GM21360 (cell line): ENCODE data around the gene NPY1R.

Source experiments
- ATAC-seq: cut with Tn5 transposase; IDR thresholded peaks from one replicate; pipeline ENCODE4 v1.9.1; 2021; ENCODE audit warnings: mild to moderate bottlenecking, moderate library complexity; ENCODE audit not compliant: unreplicated experiment

Gene NPY1R

GRCh38 chr4:163332526-163333406 lies at the start of gene NPY1R:
Gene NPY1R (minus strand): TSS chr4:163332596. CDS start chr4:163326554, 6,042 bp downstream.
- peak; percentile 83 for ATAC-seq

DNA sequence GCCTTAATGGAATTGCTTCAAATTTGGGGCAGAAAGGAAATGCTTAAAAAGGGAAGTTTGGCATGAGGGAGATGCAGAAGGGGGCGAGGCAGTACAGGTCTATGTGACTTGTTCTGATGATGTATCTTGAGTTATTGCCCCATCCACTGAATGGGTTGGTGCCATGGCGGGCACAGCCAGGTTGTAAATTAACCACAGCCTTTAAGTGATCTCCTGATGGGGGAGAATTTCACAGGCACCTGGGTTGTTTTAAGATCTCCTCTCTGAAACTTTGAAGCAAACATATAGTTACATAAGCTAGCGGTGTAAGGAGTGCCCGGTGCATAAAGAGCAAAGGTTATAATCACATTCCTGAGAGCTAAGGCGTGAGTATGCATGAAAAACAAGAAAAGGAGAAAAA lies 48.3 kb upstream of the NPY1R start:
- ATAC-seq, result no peak

GRCh38 chr4:163378661-163379060 lies 46.3 kb upstream of the NPY1R start:
- no peak for ATAC-seq

DNA sequence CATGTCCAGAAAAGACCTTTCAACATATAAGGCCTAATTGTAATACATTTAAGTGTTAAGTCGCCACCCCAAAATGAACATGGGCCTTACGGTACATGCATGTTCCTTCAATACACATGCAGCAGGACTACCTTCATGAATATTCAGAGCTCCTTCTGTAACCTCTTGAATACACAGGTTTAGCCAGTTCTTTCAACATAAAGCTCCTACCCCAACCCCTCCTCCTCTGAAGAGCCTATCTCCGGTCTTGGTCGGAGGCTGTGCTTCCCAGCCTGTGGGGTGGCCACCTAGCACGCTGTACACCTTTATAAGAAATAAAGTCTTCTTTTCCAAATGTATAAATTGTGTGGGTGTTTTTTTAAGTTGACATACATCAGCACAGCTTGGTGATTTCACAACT lies 39.6 kb upstream of the NPY1R start:
- no peak for ATAC-seq

DNA sequence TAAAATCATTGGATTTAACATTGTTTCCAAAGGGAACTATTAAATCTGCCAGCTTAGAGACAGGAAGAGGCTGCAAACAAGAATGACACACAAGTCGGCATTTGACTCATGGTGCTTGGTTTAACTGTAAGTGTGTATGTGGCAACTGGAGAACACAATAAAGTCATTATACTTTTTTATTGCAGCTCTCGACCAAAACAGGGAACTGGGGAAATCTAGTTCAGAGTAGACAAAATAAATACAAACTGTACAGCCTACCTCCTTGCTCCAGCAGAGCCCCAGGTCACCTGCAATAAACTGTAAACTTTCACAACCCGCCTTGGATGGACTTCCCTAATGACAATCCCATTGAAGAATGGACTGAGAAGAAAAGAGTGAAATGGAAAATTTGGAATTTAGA lies 35.3 kb upstream of the NPY1R start:
- ATAC-seq, result no peak

- ATAC-seq, result no peak
Measured at GRCh38 chr4:163356104-163356503, 23.7 kb upstream of the NPY1R start.

DNA sequence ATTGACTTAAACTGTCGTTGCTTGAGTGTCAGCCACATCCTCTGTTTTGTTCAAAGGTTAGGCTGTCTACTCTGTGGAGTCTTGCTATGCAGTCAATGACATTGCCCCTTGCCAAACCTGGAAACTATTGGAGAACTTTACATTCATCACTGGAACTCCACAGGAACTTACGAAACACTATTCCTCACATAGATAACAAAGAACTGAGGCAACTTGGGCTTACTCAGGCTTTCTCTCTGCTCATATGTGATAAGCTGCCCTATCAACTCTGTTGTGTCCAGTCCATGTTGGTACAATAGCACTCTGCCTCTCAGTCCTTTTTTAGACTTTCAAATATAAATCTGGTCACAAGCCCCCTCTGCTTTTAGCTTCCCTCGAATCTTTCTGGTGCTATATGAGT lies 20.7 kb upstream of the NPY1R start:
- ATAC-seq, result no peak

DNA sequence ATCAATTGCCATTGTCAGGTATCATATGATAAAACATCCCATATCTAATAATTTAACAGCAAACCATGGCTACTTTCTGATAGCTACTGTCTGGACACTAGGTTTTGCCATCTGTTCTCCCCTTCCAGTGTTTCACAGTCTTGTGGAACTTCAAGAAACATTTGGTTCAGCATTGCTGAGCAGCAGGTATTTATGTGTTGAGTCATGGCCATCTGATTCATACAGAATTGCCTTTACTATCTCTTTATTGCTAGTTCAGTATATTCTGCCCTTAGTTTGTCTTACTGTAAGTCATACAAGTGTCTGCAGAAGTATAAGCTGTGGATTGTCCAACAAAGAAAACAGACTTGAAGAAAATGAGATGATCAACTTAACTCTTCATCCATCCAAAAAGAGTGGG lies 18.3 kb upstream of the NPY1R start:
- no peak for ATAC-seq

DNA sequence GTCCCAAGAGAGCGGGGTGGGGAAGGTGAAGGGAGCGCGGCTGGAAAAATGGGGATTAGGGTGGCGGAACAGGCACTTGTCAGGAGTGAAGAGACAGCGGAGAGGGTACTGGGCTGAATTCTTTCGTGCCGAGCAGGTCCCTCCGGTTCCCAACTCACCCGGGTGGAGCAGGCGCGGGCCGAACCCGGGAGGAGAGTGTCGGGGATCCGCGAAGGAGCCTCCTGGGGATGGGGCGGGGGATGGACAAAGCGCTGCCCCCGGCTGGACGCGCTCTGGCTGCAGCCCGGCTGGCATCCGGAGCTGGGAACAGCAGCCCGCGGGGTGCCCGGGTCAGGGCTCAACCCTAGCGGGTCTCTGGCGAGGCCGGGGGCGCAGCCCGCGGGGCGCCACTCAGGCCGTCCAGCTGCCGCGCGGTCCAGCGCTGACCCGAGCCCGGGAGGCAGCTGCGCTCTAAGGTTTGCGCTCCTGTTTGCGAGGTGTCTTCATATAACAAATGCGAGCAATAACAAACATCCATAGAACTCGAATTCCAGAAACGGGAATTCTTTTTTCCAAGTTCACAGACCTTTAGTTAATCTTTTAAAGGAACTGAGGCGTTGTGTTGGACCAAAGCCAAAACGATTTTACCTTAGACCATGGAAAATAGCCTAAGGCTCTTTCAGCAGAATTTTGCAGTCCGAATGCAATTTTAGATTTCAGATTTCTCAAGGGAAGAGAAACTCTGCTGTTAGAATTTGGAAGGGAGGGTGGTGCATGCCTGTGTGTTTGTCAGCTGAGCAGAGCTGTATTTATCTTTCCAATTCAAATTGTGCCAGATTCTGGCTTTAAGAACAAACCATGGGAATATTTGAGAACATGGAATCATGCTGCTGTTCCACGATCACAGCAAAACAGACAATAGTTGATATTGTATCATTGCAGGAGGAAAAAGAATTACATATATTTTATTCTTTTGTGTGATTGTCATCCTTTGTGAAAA lies 12.0 kb upstream of the NPY1R start:
- ATAC-seq, result no peak

DNA sequence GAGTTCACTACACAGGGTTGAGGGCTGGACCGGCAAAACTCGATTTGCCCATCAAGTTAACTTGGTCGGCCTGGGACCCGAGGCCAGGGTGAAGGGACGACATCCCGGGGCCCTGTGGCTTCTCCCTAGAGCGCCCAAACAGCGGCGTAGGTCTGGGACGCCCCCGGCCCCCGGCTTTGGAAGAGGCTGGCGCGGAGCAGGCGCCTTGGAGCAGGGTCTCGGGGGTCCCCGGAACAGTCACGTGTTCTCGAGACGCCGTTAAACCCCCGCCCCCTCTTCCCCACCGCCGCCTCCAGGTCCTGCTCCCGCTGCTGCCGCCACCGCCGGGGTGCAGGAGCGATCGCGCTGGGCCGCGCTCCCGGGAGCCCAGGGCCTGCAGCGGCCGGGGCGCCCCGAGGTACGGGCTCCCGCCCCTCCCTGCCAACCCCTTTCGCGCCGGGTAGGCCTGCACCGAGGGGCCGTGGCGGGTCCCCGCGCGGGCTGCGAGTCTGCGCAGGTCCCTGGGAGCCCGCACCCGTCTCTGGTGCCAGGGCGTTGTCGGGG lies 11.3 kb upstream of the NPY1R start, which contains the start of gene NPY5R:
Gene NPY5R (plus strand): TSS at position 289 of the 543 bp plus-strand sequence. CDS start 6,382 bp downstream, outside the sequence.
- ATAC-seq, result no peak

DNA sequence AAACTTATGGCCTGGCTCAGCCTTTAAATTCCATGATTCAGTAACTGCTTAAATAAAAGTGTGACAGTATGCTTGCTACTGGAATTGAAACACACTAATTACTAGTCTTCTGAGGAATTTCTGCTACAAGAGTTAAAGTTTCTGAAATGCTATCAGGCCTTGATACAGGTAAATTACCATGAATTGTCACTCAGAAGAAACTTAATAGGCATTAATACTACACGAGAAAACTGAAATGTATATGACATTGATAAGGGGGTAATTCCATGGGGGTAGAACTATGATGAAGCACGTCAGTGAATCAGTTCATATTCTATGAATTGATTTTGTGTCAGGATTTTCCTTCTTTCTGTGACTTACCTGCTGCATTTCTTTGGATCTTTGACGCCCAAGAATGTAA lies 3.0 kb upstream of the NPY1R start:
- no peak for ATAC-seq

DNA sequence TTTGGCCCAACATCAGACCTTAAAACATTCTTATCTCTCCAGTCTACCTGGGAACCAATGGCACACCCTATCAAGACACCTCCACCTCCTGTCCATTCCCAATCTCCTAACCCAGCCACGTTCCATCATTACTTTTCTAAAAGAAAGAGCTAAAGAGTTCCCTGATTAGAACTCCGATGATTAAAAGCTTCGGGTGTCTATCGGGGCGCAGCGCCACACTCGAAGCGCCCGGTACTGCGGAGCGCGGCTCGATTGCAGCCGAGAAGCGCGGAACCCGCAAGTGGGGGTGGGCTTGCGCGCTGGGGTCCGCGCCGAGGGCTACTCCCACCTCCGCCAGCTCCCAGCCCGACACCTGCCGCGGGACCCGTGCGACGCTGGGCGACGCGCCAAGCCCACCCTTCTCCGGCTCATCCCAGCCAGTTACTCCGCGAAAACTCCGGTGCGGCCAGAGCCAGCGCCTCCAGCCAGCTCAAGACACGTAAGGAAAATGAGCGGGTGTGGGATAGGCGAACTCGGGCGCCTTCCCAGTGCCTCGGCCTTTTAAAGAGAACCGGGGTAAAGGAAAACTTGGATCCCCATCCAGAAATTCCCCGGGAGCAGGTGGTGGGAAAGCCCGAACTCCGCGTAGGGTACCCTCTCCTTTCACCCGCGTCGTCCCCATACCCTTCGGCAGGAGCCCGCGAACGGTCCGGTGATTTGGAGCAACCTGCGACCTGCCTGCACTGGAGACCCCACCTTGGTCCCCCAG lies 593 bp downstream of the NPY1R start:
- no peak for ATAC-seq

- no peak for ATAC-seq
Measured at GRCh38 chr4:163330916-163331628, 1.3 kb downstream of the NPY1R start.

DNA sequence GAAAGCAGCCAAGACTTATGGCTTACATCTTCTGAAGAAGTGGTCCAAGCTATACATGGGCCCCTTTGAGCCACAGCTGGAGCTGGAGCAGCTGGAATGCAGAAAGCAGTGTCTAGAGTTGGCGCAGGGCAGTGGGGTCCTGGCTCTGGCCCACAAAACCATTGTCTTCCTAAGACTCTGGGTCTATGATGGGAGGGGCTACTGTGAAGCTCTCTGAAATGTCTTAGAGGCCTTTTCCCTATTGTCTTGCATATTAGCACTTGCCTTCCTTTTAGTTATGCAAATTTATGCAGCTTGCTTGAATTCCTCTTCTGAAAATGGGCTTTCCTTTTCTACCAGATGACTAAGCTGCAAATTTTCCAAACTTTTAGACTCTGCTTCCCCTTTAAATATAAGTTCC lies 15.3 kb downstream of the NPY1R start:
- ATAC-seq, result no peak

DNA sequence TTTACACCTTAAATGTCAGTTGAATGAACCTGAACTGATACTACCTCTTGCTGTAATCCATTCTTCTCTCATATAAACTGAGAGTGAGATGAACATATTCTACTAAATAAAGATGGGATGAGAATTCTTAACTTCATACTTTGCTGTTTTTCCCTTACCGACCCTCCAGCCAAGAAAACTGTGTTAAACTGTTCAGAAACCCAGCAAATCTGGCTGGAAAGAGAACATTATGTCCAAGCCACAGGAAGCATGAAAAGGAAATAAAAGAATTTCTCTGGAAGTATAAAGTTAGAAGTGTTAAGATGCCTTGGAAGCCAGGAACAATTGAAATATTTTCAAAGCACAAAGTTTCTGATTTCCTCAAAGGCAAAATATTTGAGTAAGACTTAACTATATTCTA lies 22.9 kb downstream of the NPY1R start:
- no peak for ATAC-seq

- no peak for ATAC-seq
Measured at GRCh38 chr4:163303069-163303468, 29.3 kb downstream of the NPY1R start.

GRCh38 chr4:163300445-163300844 lies 32.0 kb downstream of the NPY1R start:
- no peak for ATAC-seq

- ATAC-seq, result no peak
Measured at GRCh38 chr4:163295138-163295537, 37.3 kb downstream of the NPY1R start.

DNA sequence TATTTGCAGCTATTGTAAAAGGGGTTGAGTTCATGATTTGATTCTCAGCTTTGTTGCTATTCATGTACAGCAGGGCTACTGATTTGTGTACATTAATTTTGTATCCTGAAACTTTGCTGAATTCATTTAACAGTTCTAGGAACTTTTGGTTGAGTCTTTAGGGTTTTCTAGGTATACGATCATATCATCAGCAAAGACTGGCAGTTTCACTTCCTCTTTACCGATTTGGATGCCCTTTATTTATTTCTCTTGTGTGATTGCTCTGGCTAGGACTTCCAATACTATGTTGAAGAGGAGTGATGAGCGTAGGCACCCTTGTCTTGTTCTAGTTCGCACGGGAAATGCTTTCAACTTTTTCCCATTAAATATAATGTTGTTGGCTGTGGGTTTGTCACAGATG lies 48.1 kb downstream of the NPY1R start:
- ATAC-seq, result no peak
